Fibroblast of pulmonary artery (primary cell): ENCODE data around the gene BICC1.
A peak's percentile ranks its signal among the peaks of the same experiment; 100 is the strongest.

Source experiments
- DNase-seq: peaks from one replicate; pipeline ENCODE4 v3.0.0-alpha.2; 2010; ENCODE audit warnings: low read depth
- H3K4me3 ChIP-seq: replicated peaks from 2 replicates; pipeline ENCODE4 v1.5.1; 2011; ENCODE audit warnings: low read depth, mild to moderate bottlenecking, control low read depth, low read length, moderate library complexity
- CTCF ChIP-seq: IDR thresholded peaks from 2 replicates; pipeline ENCODE4 v1.5.1; 2011; ENCODE audit warnings: mild to moderate bottlenecking, control low read depth, low read length, inconsistent platforms; ENCODE audit errors: missing control alignments

Gene BICC1

DNA sequence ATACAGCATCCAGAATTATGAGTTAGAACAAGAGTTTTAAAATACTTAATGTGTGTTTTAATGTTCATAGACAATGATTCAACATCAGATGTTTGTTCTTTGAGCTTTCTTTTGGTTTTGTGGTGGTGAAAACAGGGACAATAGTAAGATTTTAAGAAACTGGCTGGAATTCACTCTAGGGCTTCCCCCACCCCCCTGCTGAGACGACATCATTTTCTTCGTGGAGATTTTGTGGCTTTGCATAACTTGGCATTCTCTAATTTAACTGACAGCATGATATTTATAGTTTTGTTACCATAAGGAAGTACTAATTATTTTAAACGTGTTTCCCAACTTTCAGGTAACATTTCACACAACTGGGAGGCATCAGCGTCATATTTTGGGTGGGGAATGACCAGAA lies 184.1 kb downstream of the BICC1 start:
- no peak for TF ChIP-seq CTCF
- DNase-seq = no peak
- H3K4me3 ChIP-seq = no peak overlapping the region

DNA sequence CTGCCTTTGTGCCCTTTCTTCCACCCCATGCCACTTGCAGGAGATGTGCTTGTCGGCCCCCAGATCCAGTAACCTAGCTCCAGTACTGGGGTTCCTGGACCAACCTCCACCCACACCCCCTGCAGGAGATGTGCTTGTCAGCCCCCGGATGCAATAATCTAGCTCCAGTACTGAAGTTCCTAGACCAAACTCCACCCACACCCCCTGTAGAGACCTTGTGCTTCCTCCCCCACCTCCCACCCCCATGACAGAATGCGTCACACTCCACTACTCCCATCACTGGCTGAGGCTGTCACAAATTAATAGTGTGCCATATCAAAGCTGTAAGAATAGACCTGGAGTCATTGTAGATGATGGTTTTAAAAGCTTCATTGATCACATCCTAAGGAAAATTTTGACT lies 185.0 kb downstream of the BICC1 start:
- no peak overlapping the region for H3K4me3 ChIP-seq
- TF ChIP-seq CTCF = no peak
- DNase-seq = no peak

DNA sequence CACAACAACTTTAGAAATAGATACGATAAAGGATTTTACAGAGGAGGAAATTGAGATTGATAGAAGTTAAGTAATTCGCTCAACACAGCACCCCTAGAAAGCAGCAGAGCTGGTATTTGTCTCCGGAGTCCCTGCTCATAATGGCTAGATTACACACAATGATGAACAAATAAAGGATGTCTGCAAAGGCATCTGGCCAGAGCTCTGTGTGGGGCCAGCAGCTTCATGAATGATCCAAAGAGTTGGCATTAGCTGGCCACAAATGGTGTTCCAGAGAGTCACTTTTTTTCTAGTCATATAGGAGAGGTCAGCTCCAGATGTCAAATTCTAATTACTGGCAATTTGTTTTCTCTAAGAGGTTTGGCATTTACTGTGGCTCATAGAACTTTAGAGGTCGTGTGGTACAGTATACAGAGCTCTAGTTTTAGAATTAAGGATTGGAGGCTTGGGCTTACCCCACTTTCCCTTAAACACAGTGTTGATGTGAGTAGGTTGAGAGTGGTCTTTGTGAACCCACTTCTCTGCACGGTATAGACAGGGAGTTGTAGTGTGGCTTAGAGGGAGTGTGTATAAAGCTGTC lies 186.2 kb downstream of the BICC1 start:
- DNase-seq = no peak
- no peak overlapping the region for H3K4me3 ChIP-seq
- TF ChIP-seq CTCF = no peak

GRCh38 chr10:58700591-58700990 lies 187.9 kb downstream of the BICC1 start:
- no peak for DNase-seq

DNA sequence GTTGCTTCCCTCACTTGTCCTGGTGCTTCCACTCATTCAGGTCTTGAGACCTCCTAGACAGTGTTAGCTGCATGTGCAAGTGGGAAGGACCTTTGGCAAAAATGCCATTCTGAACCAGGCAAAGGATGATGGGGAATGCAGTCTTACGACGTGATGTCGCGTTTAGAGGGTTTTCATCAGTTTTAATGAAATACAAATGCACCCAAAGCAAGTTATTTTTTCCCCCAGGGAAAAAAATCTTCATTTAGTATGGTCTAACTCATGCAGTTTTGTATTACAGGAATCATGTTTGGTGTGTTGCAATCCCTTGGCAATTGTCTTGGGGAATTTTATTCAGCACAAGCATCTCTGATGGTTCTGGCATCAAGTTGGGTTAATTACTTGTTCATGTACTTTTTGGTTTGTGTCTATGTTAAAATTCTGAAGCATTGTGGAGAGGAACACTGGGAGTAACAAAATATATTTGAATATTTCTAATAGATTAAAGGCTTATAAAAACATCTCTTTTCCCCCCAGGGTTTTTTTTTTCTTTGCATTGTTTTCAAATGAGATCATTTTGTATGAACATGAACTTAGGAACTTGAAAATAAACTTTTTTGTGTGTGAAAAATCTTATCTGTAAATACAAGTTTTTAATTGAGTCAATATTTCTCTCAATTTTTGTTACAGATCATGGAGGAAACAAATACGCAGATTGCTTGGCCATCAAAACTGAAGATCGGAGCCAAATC lies 188.9 kb downstream of the BICC1 start:
- H3K4me3 ChIP-seq = no peak overlapping the region
- TF ChIP-seq CTCF = no peak
- DNase-seq = peak; percentile 90

More at GRCh38 chr10:58700591-58700990, 187.9 kb downstream of the BICC1 start:
- no peak for TF ChIP-seq CTCF
- H3K4me3 ChIP-seq = no peak overlapping the region

DNA sequence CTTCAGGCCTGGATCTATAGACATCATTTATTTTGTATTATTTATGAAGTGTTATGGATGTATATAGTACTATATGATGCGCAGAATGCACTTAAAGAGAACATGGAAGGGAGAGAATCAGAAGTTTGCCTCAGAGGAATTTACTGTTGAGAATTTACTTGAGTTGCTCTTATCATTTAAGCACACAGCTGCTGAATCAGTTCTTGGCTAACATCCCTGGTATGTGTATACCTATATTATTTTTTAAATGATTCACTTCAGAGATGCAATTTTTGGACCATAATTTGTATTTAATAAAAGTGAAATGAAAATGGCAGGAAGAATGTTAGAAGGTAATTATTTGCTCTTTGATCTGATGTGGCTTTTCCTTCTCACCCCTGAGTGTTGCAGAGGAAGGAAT lies 191.6 kb downstream of the BICC1 start:
- no peak for TF ChIP-seq CTCF
- peak; percentile 63 for DNase-seq
- no peak overlapping the region for H3K4me3 ChIP-seq
